Suprapubic skin (tissue), 4 donors: ENCODE measurements around the gene BAIAP2. TPM values are rescaled to one million over a fixed set of nuclear protein-coding genes. Genes with fewer than 3 reads are reported as not detected.

Experiments used
- DNase-seq, 2 donors: peaks; one replicate each; pipeline ENCODE4 v3.0.0-alpha.2; 2019; ENCODE audit warnings: low spot score in 2 of 2
- H3K27ac ChIP-seq: fragments of 200-600 bp; sonication (generic); one replicate; pipeline ENCODE4 v1.5.1; 2019
- H3K27me3 ChIP-seq: fragments of 200-600 bp; sonication (generic); one replicate; pipeline ENCODE4 v1.5.1; 2019
- H3K36me3 ChIP-seq: fragments of 200-600 bp; sonication (generic); one replicate; pipeline ENCODE4 v1.5.1; 2019
- H3K4me1 ChIP-seq: fragments of 200-600 bp; sonication (generic); one replicate; pipeline ENCODE4 v1.5.1; 2019
- H3K4me3 ChIP-seq: fragments of 200-600 bp; sonication (generic); one replicate; pipeline ENCODE4 v1.5.1; 2019; ENCODE audit warnings: mild to moderate bottlenecking
- H3K9me3 ChIP-seq: fragments of 200-600 bp; sonication (generic); one replicate; pipeline ENCODE4 v1.5.1; 2019
- CTCF ChIP-seq, 2 donors: fragments of 200-600 bp in 1 of 2; fragments of 450-650 bp in 1 of 2; sonication (generic) in 1 of 2; IDR thresholded peaks; one replicate each; pipeline ENCODE4 v1.5.1; 2016 to 2019; ENCODE audit warnings: antibody characterized with exemption in 2 of 2, mild to moderate bottlenecking in 1 of 2, moderate library complexity in 1 of 2
- EP300 ChIP-seq: sonication (generic); formaldehyde crosslinking; IDR thresholded peaks from one replicate; pipeline ENCODE4 v1.6.1; 2017; ENCODE audit warnings: antibody characterized with exemption
- POLR2A ChIP-seq, 2 donors: fragments of 450-650 bp; IDR thresholded peaks; one replicate each; pipeline ENCODE4 v1.6.1; 2017; ENCODE audit warnings: antibody characterized with exemption in 2 of 2, mild to moderate bottlenecking in 2 of 2, moderate library complexity in 2 of 2
- POLR2AphosphoS5 ChIP-seq, 3 donors: sonication (generic); formaldehyde crosslinking; IDR thresholded peaks; one replicate each; pipeline ENCODE4 v1.6.1; 2017; ENCODE audit warnings: antibody characterized with exemption in 3 of 3
- WGBS: methylation state at CpG from one replicate; pipeline ENCODE4 v1.1.5; 2018; 5-methylcytosine and 5-hydroxymethylcytosine counted together
- total RNA-seq, 4 donors: library from RNA; depleted of rRNA; stranded (reverse); fragments of >200 nt; gene quantifications; one replicate each; pipeline ENCODE4 v1.1.0, GENCODE V29; 2016

Gene BAIAP2
- total RNA-seq, 4 donors from 2014 or later: 214 to 283 (median 260) TPM

GRCh38 chr17:80990921-80991644, 43.9 kb upstream of the BAIAP2 start:
- Histone ChIP-seq H3K36me3 (peaks cover 13% of the 10 kb centered on the region), H3K27me3 (no peaks in the 10 kb centered on the region), H3K4me3 (peak overlapping the region; percentile 100), H3K9me3 (no peaks in the 10 kb centered on the region), H3K27ac (peak overlapping the region; percentile 75), H3K4me1 (peaks cover 60% of the 10 kb centered on the region)
- 30% methylated on average over 21 of the region's 22 CpGs for WGBS
- no peak for TF ChIP-seq CTCF (IDR thresholded peaks at IDR 0.05)
- no peak for TF ChIP-seq POLR2AphosphoS5 (IDR thresholded peaks at IDR 0.05)
- no peak for TF ChIP-seq EP300
- no peak for TF ChIP-seq POLR2A (IDR thresholded peaks at IDR 0.05)
- no peak for DNase-seq

- H3K4me3 ChIP-seq: peak within 1 kb of the TSS; percentile 100
- TF ChIP-seq POLR2AphosphoS5 (IDR thresholded peaks at IDR 0.05) (peak in 1 of 3 donors; percentile 59), CTCF (IDR thresholded peaks at IDR 0.05) (peak; percentile 24 to 37), POLR2A (IDR thresholded peaks at IDR 0.05) (no peak), EP300 (no peak)
- H3K9me3 ChIP-seq: no peaks in the 10 kb centered on the region
- peak; percentile 83 for DNase-seq
- H3K27ac ChIP-seq: peak within 1 kb of the TSS; percentile 75
- peaks cover 19% of the 10 kb centered on the region for H3K36me3 ChIP-seq
- no peaks in the 10 kb centered on the region for H3K27me3 ChIP-seq
- H3K4me1 ChIP-seq: peaks cover 60% of the 10 kb centered on the region
- 0% methylated on average over 21 of the region's 66 CpGs for WGBS
Observed at GRCh38 chr17:80991645-80992076, 43.3 kb upstream of the BAIAP2 start, which contains the start of gene CHMP6. CHMP6 (plus strand) TSS chr17:80991841; CDS start chr17:80991919, 78 bp downstream.

GRCh38 chr17:80992077-80992947, 42.6 kb upstream of the BAIAP2 start:
- WGBS: 8% methylated on average over 14 of the region's 90 CpGs
- no peak for TF ChIP-seq CTCF (IDR thresholded peaks at IDR 0.05)

GRCh38 chr17:80992948-80993624, 41.9 kb upstream of the BAIAP2 start:
- Histone ChIP-seq H3K4me3 (peak overlapping the region; percentile 100), H3K27me3 (no peaks in the 10 kb centered on the region), H3K27ac (no peak overlapping the region), H3K9me3 (no peaks in the 10 kb centered on the region), H3K36me3 (peaks cover 33% of the 10 kb centered on the region), H3K4me1 (peaks cover 55% of the 10 kb centered on the region)
- TF ChIP-seq POLR2A (IDR thresholded peaks at IDR 0.05) (no peak), EP300 (no peak), CTCF (IDR thresholded peaks at IDR 0.05) (no peak), POLR2AphosphoS5 (IDR thresholded peaks at IDR 0.05) (no peak)
- no peak for DNase-seq
- WGBS: 26% methylated on average over 12 of the region's 18 CpGs

More at GRCh38 chr17:80992077-80992947, 42.6 kb upstream of the BAIAP2 start:
- DNase-seq: peak in 1 of 2 donors; percentile 65
- H3K27me3 ChIP-seq: no peaks in the 10 kb centered on the region
- H3K4me3 ChIP-seq: peak overlapping the region; percentile 100
- H3K9me3 ChIP-seq: no peaks in the 10 kb centered on the region
- peaks cover 60% of the 10 kb centered on the region for H3K4me1 ChIP-seq
- peaks cover 26% of the 10 kb centered on the region for H3K36me3 ChIP-seq
- peak overlapping the region; percentile 75 for H3K27ac ChIP-seq
